Hair follicle dermal papilla cell (primary cell): ENCODE data around the gene ARPC3. TPM values are rescaled to one million over a fixed set of nuclear protein-coding genes. Genes with fewer than 3 reads are reported as not detected.

Source experiments
- small RNA-seq: library from RNA; depleted of rRNA; stranded (forward); fragments of <200 nt; gene quantifications from one replicate; pipeline ENCODE3, GENCODE V24; 2012
- total RNA-seq: library from RNA; depleted of rRNA; stranded (reverse); fragments of >200 nt; gene quantifications from 2 replicates; pipeline ENCODE4 v1.2.3, GENCODE V29; 2012

ARPC3 gene
- total RNA-seq, result 134 and 170 TPM in 2 replicates

GRCh38 chr12:110449799-110450497 lies at the start of gene ARPC3:
Gene ARPC3 (minus strand): TSS chr12:110450337. CDS start chr12:110450260, 77 bp downstream.

GRCh38 chr12:110468214-110469048 lies 18.3 kb upstream of the ARPC3 start, which contains the start of the genes FAM216A and GPN3:
Gene FAM216A (plus strand): TSS chr12:110468845. CDS start chr12:110468876, 31 bp downstream.
Gene GPN3 (minus strand): TSS chr12:110468257. CDS start chr12:110468203, 54 bp downstream.

GRCh38 chr12:110403146-110403975 lies 46.8 kb downstream of the ARPC3 start, which contains the start of gene ANAPC7:
Gene ANAPC7 (minus strand): TSS chr12:110403708. CDS start chr12:110403627, 81 bp downstream.

Small RNA genes within 50 kb of the gene (small RNA-seq; reads per million reads assigned to genes)
- gene RF00278, result not detected

Other genes starting within 250 kb of the ARPC3 start
- 502 and 749 TPM in 2 replicates for gene ATP2A2, start 169.1 kb downstream of the ARPC3 start, total RNA-seq
- gene ANAPC7, start 46.6 kb downstream of the ARPC3 start, total RNA-seq, result 31.1 and 37.2 TPM in 2 replicates
- 5.7 and 6.7 TPM in 2 replicates for gene GPN3, start 17.9 kb upstream of the ARPC3 start, total RNA-seq
- gene FAM216A, start 18.5 kb upstream of the ARPC3 start, total RNA-seq, result 5.7 and 6.5 TPM in 2 replicates
- gene VPS29, start 51.8 kb upstream of the ARPC3 start, total RNA-seq, result 46.2 and 56.2 TPM in 2 replicates
- 0.65 and 0.97 TPM in 2 replicates for gene RAD9B, start 52.0 kb upstream of the ARPC3 start, total RNA-seq
- gene PPTC7, start 133.0 kb upstream of the ARPC3 start, total RNA-seq, result 11.2 and 12.7 TPM in 2 replicates
- gene TCTN1, start 163.8 kb upstream of the ARPC3 start, total RNA-seq, result 32.1 and 44.3 TPM in 2 replicates
- 1.8 and 2.6 TPM in 2 replicates for gene HVCN1, start 238.8 kb upstream of the ARPC3 start, total RNA-seq